ENCODE measurements around the gene GRID1. TPM values are rescaled to one million over a fixed set of nuclear protein-coding genes. Genes with fewer than 3 reads are reported as not detected.

The GRID1 gene
- total RNA-seq, 1 donor from 2014 or later, result 0.75 TPM

GRCh38 chr10:86070278-86070677, 296.3 kb downstream of the GRID1 start:
- Histone ChIP-seq H3K4me2 (ENCODE audit: low read length) (no peak overlapping the region), H2AFZ (ENCODE audit: low read depth, low read length) (no peak overlapping the region), H3K27me3 (ENCODE audit: insufficient read depth, low read length) (no peaks in the 10 kb centered on the region), H3K9me3 (ENCODE audit: insufficient read depth, low read depth, low read length) (no peaks in the 10 kb centered on the region), H3K9ac (ENCODE audit: low read length) (no peak overlapping the region), H4K20me1 (ENCODE audit: insufficient read depth, low read length) (no peaks in the 10 kb centered on the region), H3K79me2 (ENCODE audit: insufficient read depth, low read length) (no peaks in the 10 kb centered on the region), H3K4me3 (ENCODE audit: insufficient read depth, low read depth, low read length) (no peak overlapping the region), H3K27ac (ENCODE audit: low read depth, low read length) (no peak overlapping the region), H3K4me1 (ENCODE audit: insufficient read depth, low read length) (no peaks in the 10 kb centered on the region), H3K36me3 (ENCODE audit: insufficient read depth, low read length) (no peaks in the 10 kb centered on the region)
- no peak for DNase-seq (ENCODE audit: low read depth)
- Mint-ChIP-seq H3K27me3 (ENCODE audit: low read depth, unreplicated experiment) (peaks cover 24% of the 10 kb centered on the region), H3K4me3 (ENCODE audit: unreplicated experiment) (no peak overlapping the region), H3K27ac (ENCODE audit: unreplicated experiment) (no peak overlapping the region), H3K9me3 (ENCODE audit: unreplicated experiment) (peaks cover 4% of the 10 kb centered on the region), H3K36me3 (ENCODE audit: low read depth, unreplicated experiment) (no peaks in the 10 kb centered on the region), H3K4me1 (ENCODE audit: low read depth, unreplicated experiment) (no peaks in the 10 kb centered on the region)
- FAIRE-seq, result no peak
- no peak for TF ChIP-seq EZH2 (IDR thresholded peaks at IDR 0.05; ENCODE audit: insufficient read depth, low read length)
- TF ChIP-seq CTCF (IDR thresholded peaks at IDR 0.05; ENCODE audit: insufficient read depth, low read depth, low read length), result no peak

GRCh38 chr10:86068231-86069054, 298.2 kb downstream of the GRID1 start:
- no peak overlapping the region for H3K4me3 ChIP-seq (ENCODE audit: insufficient read depth, low read depth, low read length)
- TF ChIP-seq CTCF (IDR thresholded peaks at IDR 0.05; ENCODE audit: insufficient read depth, low read depth, low read length) (no peak), EZH2 (IDR thresholded peaks at IDR 0.05; ENCODE audit: insufficient read depth, low read length) (no peak)
- H3K27me3 Mint-ChIP-seq (ENCODE audit: low read depth, unreplicated experiment), result peaks cover 18% of the 10 kb centered on the region
- no peaks in the 10 kb centered on the region for H3K4me1 ChIP-seq (ENCODE audit: insufficient read depth, low read length)
- H3K27ac ChIP-seq (ENCODE audit: low read depth, low read length), result no peak overlapping the region
- H3K36me3 ChIP-seq (ENCODE audit: insufficient read depth, low read length), result no peaks in the 10 kb centered on the region
- peaks cover 2% of the 10 kb centered on the region for H3K9me3 Mint-ChIP-seq (ENCODE audit: unreplicated experiment)
- FAIRE-seq (no peak), DNase-seq (ENCODE audit: low read depth) (no peak)
- H3K9me3 ChIP-seq (ENCODE audit: insufficient read depth, low read depth, low read length), result no peaks in the 10 kb centered on the region
- H3K4me1 Mint-ChIP-seq (ENCODE audit: low read depth, unreplicated experiment), result no peaks in the 10 kb centered on the region
- H3K79me2 ChIP-seq (ENCODE audit: insufficient read depth, low read length), result no peaks in the 10 kb centered on the region
- H2AFZ ChIP-seq (ENCODE audit: low read depth, low read length), result no peak overlapping the region
- no peaks in the 10 kb centered on the region for H4K20me1 ChIP-seq (ENCODE audit: insufficient read depth, low read length)
- H3K4me3 Mint-ChIP-seq (ENCODE audit: unreplicated experiment), result no peak overlapping the region
- no peaks in the 10 kb centered on the region for H3K36me3 Mint-ChIP-seq (ENCODE audit: low read depth, unreplicated experiment)
- no peak overlapping the region for H3K4me2 ChIP-seq (ENCODE audit: low read length)
- no peak overlapping the region for H3K27ac Mint-ChIP-seq (ENCODE audit: unreplicated experiment)
- H3K9ac ChIP-seq (ENCODE audit: low read length), result no peak overlapping the region
- no peaks in the 10 kb centered on the region for H3K27me3 ChIP-seq (ENCODE audit: insufficient read depth, low read length)

- H3K4me1 Mint-ChIP-seq (ENCODE audit: low read depth, unreplicated experiment), result no peaks in the 10 kb centered on the region
- no peak for TF ChIP-seq EZH2 (IDR thresholded peaks at IDR 0.05; ENCODE audit: insufficient read depth, low read length)
- TF ChIP-seq CTCF (IDR thresholded peaks at IDR 0.05; ENCODE audit: insufficient read depth, low read depth, low read length), result no peak
- FAIRE-seq, result no peak
- Histone ChIP-seq H3K4me1 (ENCODE audit: insufficient read depth, low read length) (no peaks in the 10 kb centered on the region), H3K27me3 (ENCODE audit: insufficient read depth, low read length) (no peaks in the 10 kb centered on the region), H2AFZ (ENCODE audit: low read depth, low read length) (no peak overlapping the region), H3K4me3 (ENCODE audit: insufficient read depth, low read depth, low read length) (no peak overlapping the region), H3K79me2 (ENCODE audit: insufficient read depth, low read length) (no peaks in the 10 kb centered on the region), H3K9ac (ENCODE audit: low read length) (no peak overlapping the region), H3K36me3 (ENCODE audit: insufficient read depth, low read length) (no peaks in the 10 kb centered on the region), H3K9me3 (ENCODE audit: insufficient read depth, low read depth, low read length) (no peaks in the 10 kb centered on the region), H4K20me1 (ENCODE audit: insufficient read depth, low read length) (no peaks in the 10 kb centered on the region), H3K4me2 (ENCODE audit: low read length) (no peak overlapping the region), H3K27ac (ENCODE audit: low read depth, low read length) (no peak overlapping the region)
- no peak overlapping the region for H3K27ac Mint-ChIP-seq (ENCODE audit: unreplicated experiment)
- H3K36me3 Mint-ChIP-seq (ENCODE audit: low read depth, unreplicated experiment), result no peaks in the 10 kb centered on the region
- H3K27me3 Mint-ChIP-seq (ENCODE audit: low read depth, unreplicated experiment), result peaks cover 18% of the 10 kb centered on the region
- DNase-seq (ENCODE audit: low read depth), result no peak
- H3K4me3 Mint-ChIP-seq (ENCODE audit: unreplicated experiment), result no peak overlapping the region
- peaks cover 2% of the 10 kb centered on the region for H3K9me3 Mint-ChIP-seq (ENCODE audit: unreplicated experiment)
Observed at GRCh38 chr10:86067436-86068050, 299.1 kb downstream of the GRID1 start.
